ENCODE measurements around the gene TRIM66. TPM values are rescaled to one million over a fixed set of nuclear protein-coding genes. Genes with fewer than 3 reads are reported as not detected.

Gene TRIM66
- polyA plus RNA-seq, 2 of the 4 experiments (the other 2 are of a cell fraction) = 2.5 to 9.8 TPM

DNA sequence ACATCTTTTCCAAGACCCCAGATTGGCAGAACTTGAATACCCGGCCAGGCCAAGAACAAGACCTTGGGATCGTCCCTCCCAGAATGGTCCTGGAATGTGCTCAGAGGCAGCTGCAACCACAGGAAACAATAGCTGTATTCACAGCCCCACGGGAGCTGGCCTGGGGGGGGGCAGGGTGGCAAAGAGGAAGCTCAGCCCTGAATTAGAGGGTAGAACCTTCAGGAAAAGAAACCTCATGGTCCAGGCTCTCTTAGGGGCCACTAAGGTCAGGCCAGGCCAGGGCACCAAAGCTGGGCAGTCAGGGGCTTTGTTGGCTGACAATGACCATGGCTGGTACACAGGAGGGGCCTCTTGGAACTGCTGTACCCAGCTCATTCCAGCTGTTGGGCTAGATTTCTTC is 17.4 kb upstream of the TRIM66 start:
- DNase-seq (ENCODE audit: low read depth in 1 of 2, low spot score in 1 of 2) (no peak), FAIRE-seq (no peak), ATAC-seq (no peak)
- ChIA-PET POLR2A (interaction anchor here (2.8 kb wide), 1 partner anchor 11 kb away, joined by 15 read pairs; no protein-coding TSS in a partner anchor), CTCF (interaction anchor here (1.1 to 1.5 kb wide), 3 partner anchors 9 to 260 kb away, joined by 3 to 4 read pairs (median 4); no protein-coding TSS in a partner anchor)
- 55% methylated on average over 2 of the region's 3 CpGs for WGBS (ENCODE audit: missing lambda C conversion rate)
- Histone ChIP-seq H3K4me3 (no peak overlapping the region), H3K9me3 (no peaks in the 10 kb centered on the region), H3K27ac (peak overlapping the region in 1 of 2 experiments; percentile 24; a peak in 1 of 6 replicates), H3K4me1 (peaks cover 16% of the 10 kb centered on the region), H3K4me2 (no peak overlapping the region)
- TF ChIP-seq HOXA7 (CRISPR knock-in tag; IDR thresholded peaks at IDR 0.05) (no peak), GATA3 (IDR thresholded peaks at IDR 0.05; ENCODE audit: borderline replicate concordance) (no peak), MYC (IDR thresholded peaks at IDR 0.05; ENCODE audit: borderline replicate concordance, low read length) (no peak), CEBPB (IDR thresholded peaks at IDR 0.05) (no peak), BCL3 (IDR thresholded peaks at IDR 0.05) (no peak), ZC3H11A (IDR thresholded peaks at IDR 0.05) (no peak), FOSL2 (IDR thresholded peaks at IDR 0.05) (no peak), FOSL2 (CRISPR knock-in tag; IDR thresholded peaks at IDR 0.05) (no peak), TP53 (CRISPR knock-in tag; IDR thresholded peaks at IDR 0.05) (no peak), PBX3 (IDR thresholded peaks at IDR 0.05) (no peak), RNF2 (IDR thresholded peaks at IDR 0.05; ENCODE audit: borderline replicate concordance, low read depth) (no peak), CBX2 (IDR thresholded peaks at IDR 0.05; ENCODE audit: borderline replicate concordance, low read depth) (no peak), NR3C1 (IDR thresholded peaks at IDR 0.05) (no peak), JUNB (IDR thresholded peaks at IDR 0.05) (no peak)

- DNase-seq (ENCODE audit: low read depth in 1 of 2, low spot score in 1 of 2) (no peak), ATAC-seq (peak in 1 of 2 experiments; percentile 2; a peak in 2 of 6 replicates), FAIRE-seq (no peak)
- WGBS (ENCODE audit: missing lambda C conversion rate) = 91% methylated on average over 11 of the region's 11 CpGs
- Histone ChIP-seq H3K27ac (peak overlapping the region in 1 of 2 experiments; percentile 54; a peak in 2 of 6 replicates), H3K9me3 (no peaks in the 10 kb centered on the region), H3K4me2 (peak overlapping the region; percentile 12; the same call in 1 of the 3 replicates), H3K4me3 (no peak overlapping the region), H3K4me1 (peaks cover 16% of the 10 kb centered on the region)
- no peak for TF ChIP-seq RAD21 (conservative IDR thresholded peaks at IDR 0.05 in 1 of 2, IDR thresholded peaks at IDR 0.05 in 1 of 2)
- no peak for TF ChIP-seq ESRRA (IDR thresholded peaks at IDR 0.05; ENCODE audit: borderline replicate concordance, low read length)
- no peak for TF ChIP-seq KDM1A (IDR thresholded peaks at IDR 0.05; ENCODE audit: low read depth)
- no peak for TF ChIP-seq CHD4 (IDR thresholded peaks at IDR 0.05; ENCODE audit: borderline replicate concordance)
- TF ChIP-seq KDM5A (IDR thresholded peaks at IDR 0.05) = no peak
- TF ChIP-seq, protein P1, sequence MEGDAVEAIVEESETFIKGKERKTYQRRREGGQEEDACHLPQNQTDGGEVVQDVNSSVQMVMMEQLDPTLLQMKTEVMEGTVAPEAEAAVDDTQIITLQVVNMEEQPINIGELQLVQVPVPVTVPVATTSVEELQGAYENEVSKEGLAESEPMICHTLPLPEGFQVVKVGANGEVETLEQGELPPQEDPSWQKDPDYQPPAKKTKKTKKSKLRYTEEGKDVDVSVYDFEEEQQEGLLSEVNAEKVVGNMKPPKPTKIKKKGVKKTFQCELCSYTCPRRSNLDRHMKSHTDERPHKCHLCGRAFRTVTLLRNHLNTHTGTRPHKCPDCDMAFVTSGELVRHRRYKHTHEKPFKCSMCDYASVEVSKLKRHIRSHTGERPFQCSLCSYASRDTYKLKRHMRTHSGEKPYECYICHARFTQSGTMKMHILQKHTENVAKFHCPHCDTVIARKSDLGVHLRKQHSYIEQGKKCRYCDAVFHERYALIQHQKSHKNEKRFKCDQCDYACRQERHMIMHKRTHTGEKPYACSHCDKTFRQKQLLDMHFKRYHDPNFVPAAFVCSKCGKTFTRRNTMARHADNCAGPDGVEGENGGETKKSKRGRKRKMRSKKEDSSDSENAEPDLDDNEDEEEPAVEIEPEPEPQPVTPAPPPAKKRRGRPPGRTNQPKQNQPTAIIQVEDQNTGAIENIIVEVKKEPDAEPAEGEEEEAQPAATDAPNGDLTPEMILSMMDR (IDR thresholded peaks at IDR 0.05) = no peak
- TF ChIP-seq ZC3H11A (IDR thresholded peaks at IDR 0.05) = no peak
- TF ChIP-seq, protein P2, sequence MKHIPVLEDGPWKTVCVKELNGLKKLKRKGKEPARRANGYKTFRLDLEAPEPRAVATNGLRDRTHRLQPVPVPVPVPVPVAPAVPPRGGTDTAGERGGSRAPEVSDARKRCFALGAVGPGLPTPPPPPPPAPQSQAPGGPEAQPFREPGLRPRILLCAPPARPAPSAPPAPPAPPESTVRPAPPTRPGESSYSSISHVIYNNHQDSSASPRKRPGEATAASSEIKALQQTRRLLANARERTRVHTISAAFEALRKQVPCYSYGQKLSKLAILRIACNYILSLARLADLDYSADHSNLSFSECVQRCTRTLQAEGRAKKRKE (CRISPR knock-in tag; IDR thresholded peaks at IDR 0.05; ENCODE audit: low read depth) = no peak
- no peak for TF ChIP-seq CEBPB (IDR thresholded peaks at IDR 0.05)
- TF ChIP-seq CBX8 (IDR thresholded peaks at IDR 0.05) = no peak
- TF ChIP-seq HDAC2 (IDR thresholded peaks at IDR 0.05) = no peak
- no peak for TF ChIP-seq EHF (CRISPR knock-in tag; IDR thresholded peaks at IDR 0.05)
- TF ChIP-seq ZSCAN20 (CRISPR knock-in tag; IDR thresholded peaks at IDR 0.05) = no peak
- TF ChIP-seq RFX5 (IDR thresholded peaks at IDR 0.05) = no peak
- no peak for TF ChIP-seq RCOR1 (IDR thresholded peaks at IDR 0.05; ENCODE audit: low read depth, low read length)
- no peak; the same call in 1 of the 2 replicates for TF ChIP-seq POLR2AphosphoS2 (conservative IDR thresholded peaks at IDR 0.05; ENCODE audit: low read length)
- TF ChIP-seq FOSL2 (IDR thresholded peaks at IDR 0.05) = no peak
- TF ChIP-seq FOSL2 (CRISPR knock-in tag; IDR thresholded peaks at IDR 0.05) = no peak
- no peak for TF ChIP-seq ZNF302 (CRISPR knock-in tag; IDR thresholded peaks at IDR 0.05)
- TF ChIP-seq CBX2 (IDR thresholded peaks at IDR 0.05; ENCODE audit: borderline replicate concordance, low read depth) = no peak
- TF ChIP-seq, protein P3, sequence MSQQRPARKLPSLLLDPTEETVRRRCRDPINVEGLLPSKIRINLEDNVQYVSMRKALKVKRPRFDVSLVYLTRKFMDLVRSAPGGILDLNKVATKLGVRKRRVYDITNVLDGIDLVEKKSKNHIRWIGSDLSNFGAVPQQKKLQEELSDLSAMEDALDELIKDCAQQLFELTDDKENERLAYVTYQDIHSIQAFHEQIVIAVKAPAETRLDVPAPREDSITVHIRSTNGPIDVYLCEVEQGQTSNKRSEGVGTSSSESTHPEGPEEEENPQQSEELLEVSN (IDR thresholded peaks at IDR 0.05; ENCODE audit: borderline replicate concordance, low read depth) = no peak
- ChIA-PET CTCF (interaction anchor here (0.5 to 3.0 kb wide), 4 partner anchors 9 to 115 kb away, joined by 3 to 12 read pairs (median 4); no protein-coding TSS in a partner anchor), POLR2A (interaction anchor here (2.8 kb wide), 1 partner anchor 10 kb away, joined by 15 read pairs; no protein-coding TSS in a partner anchor)
Measured at GRCh38 chr11:8698917-8699441, 16.5 kb upstream of the TRIM66 start.
